NCI-H2081 (cell line): ENCODE results near the gene ADIPOR1.
A peak's percentile ranks its signal among the peaks of the same experiment; 100 is the strongest.
"Not testable (repeated sequence)": the region's sequence is repeated elsewhere in the genome, so short reads cannot be mapped to it uniquely, and the experiment has no call there.

Experiments used
- DNase-seq, 2 experiments: peaks; one replicate each; lab custom pipeline; 2025; lab: John Stamatoyannopoulos, UW

Gene ADIPOR1

GRCh38 chr1:202938287-202938925 is 19.7 kb downstream of the ADIPOR1 start:
- no peak for DNase-seq

DNA sequence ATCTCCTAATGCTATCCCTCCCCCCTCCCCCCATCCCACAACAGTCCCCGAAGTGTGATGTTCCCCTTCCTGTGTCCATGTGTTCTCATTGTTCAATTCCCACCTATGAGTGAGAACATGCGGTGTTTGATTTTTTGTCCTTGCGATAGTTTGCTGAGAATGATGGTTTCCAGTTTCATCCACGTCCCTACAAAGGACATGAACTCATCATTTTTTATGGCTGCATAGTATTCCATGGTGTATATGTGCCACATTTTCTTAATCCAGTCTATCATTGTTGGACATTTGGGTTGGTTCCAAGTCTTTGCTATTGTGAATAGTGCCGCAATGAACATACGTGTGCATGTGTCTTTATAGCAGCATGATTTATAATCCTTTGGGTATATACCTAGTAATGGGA is 21.7 kb downstream of the ADIPOR1 start:
- DNase-seq, result not testable (repeated sequence)

DNA sequence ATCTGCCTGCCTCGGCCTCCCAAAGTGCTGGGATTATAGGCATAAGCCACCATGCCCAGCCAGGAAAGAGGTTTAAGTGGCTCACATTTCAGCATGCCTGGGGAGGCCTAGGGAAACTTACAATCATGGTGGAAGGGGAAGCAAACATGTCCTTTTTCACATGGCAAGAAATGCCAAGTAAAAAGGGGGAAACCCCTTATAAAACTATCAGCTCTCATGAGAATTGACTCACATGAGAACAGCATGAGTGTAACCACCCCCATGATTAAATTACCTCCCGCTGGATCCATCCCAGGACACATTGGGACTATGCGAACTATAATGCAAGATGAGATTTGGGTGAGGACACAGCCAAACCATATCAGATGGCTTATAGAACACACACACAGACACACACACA is 22.3 kb downstream of the ADIPOR1 start:
- DNase-seq, result no peak

- no peak for DNase-seq
Measured at GRCh38 chr1:202934755-202935154, 23.4 kb downstream of the ADIPOR1 start.

DNA sequence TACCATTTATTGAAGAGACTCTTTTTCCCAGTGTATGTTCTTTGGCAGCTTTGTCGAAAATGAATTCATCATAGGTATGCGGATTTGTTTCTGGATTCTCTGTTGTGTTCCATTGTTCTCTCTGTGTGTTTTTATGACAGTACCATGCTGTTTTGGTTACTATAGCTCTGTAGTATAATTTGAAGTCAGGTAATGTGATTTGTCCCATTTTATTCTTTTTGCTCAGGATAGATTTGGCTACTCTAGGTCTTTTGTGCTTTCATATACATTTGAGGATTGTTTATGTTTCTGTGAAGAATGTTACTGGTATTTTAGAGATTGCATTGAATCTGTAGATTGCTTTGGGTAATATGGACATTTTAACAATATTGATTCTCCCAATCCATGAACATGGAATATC is 25.6 kb downstream of the ADIPOR1 start:
- no peak for DNase-seq

- peak; percentile 98 to 99 for DNase-seq
Measured at GRCh38 chr1:202926581-202927491, 31.3 kb downstream of the ADIPOR1 start, which contains the start of gene KLHL12. Gene KLHL12 (minus strand): TSS chr1:202927234. CDS start chr1:202925162, 2,072 bp downstream.

DNA sequence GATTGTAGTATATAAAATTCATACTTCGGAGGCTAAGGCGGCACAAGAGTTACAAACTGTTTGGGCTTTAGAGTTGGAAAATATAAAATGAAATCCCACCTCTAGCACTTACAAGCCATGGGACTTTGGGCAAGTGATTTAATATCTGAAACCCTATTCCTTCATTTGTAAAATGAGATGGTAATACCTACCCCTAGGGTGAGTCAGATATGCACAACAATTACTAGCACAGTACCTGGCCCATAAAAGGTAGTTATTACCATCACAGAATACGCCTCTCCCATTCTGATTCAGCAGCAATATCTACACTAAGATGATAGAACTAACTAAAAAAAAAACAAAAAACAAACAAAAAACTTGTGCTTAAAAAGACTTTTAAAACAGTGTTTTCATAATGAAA is 34.6 kb downstream of the ADIPOR1 start:
- peak; percentile 67 to 90 for DNase-seq

DNA sequence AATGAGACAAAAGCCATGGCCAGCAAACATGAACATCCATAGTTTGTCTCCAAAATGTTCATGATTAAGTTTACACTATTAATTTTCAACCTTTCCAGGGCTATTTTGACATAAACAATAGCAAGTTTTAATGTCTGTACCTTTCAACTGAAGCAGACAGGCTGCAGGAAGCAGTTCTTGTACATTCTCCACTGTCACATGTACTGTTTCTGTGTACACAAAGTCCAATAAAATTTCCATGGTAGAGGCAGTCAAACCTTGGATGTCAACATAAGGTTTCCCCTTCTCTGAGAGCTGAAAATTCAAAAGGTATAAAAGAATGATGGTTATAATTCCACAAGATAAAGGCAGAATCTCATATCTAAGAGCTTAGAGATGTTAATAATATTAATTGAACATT is 38.5 kb downstream of the ADIPOR1 start:
- DNase-seq, result no peak

- DNase-seq, result peak; percentile 53 to 90
Measured at GRCh38 chr1:202915146-202915545, 43.0 kb downstream of the ADIPOR1 start.

GRCh38 chr1:202912476-202912875 is 45.6 kb downstream of the ADIPOR1 start:
- DNase-seq, result not testable (repeated sequence)

DNA sequence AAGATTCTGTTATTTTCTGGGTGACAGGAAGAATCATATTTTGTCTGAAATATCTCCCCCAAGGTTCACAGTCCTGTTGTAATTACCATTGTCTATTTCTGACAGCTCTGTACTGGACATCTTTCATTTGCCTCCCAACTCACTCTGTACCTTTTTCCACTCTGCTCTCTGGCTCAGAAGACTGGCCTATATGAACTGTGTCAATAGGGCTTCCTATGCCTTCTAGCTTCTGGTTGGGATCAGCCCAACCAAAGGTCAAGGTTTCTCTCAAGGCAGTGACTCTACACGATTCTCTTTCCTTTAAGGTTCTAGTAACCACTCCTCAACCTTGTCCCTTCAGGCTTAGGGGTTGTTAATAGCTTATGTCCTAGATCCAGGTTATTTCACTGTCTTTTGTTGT is 48.6 kb downstream of the ADIPOR1 start:
- DNase-seq, result no peak

- DNase-seq, result no peak
Measured at GRCh38 chr1:202908998-202909397, 49.1 kb downstream of the ADIPOR1 start.

- no peak for DNase-seq
Measured at GRCh38 chr1:202905331-202905730, 52.8 kb downstream of the ADIPOR1 start.

DNA sequence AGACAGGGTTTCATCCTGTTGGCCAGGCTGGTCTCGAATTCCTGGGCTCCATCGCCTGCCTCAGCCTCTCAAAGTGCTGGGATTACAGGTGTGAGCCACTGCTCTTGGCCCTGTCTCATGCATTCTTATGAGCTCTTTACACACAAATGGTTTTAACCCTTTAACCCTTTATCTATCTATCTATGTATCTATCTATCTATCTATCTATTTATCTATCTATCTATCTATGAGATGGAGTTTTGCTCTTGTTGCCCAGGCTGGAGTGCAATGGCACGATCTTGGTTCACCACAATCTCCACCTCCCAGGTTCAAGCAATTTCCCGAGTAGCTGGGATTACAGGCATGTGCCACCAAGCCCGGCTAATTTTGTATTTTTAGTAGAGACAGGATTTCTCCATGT is 54.3 kb downstream of the ADIPOR1 start:
- not testable (repeated sequence) for DNase-seq

- no peak for DNase-seq
Measured at GRCh38 chr1:202901555-202901954, 56.6 kb downstream of the ADIPOR1 start.

- no peak for DNase-seq
Measured at GRCh38 chr1:202892501-202892900, 65.6 kb downstream of the ADIPOR1 start.
